HT1080 (cell line): ENCODE results near the gene AQP7. TPM values are rescaled to one million over a fixed set of nuclear protein-coding genes. Genes with fewer than 3 reads are reported as not detected.
"Not testable (repeated sequence)": the region's sequence is repeated elsewhere in the genome, so short reads cannot be mapped to it uniquely, and the experiment has no call there.

ENCODE experiments used
- DNase-seq: peaks from one replicate; pipeline ENCODE4 v3.0.0-alpha.2; 2015; ENCODE audit warnings: low read depth
- polyA plus RNA-seq, 2 experiments: library from polyadenylated mRNA; depleted of rRNA; stranded (reverse); fragments of >200 nt; gene quantifications; 2 replicates each; pipeline ENCODE4 v1.2.3, GENCODE V29; 2015
- total RNA-seq: library from RNA; depleted of rRNA; stranded (reverse); fragments of >200 nt; shearing (Covaris generic); gene quantifications from 2 replicates; pipeline ENCODE4 v1.2.3, GENCODE V29; 2014; rRNA removed

AQP7 gene
- total RNA-seq, result not detected in 2 replicates
- polyA plus RNA-seq (2015; cell fraction: cytosol; rRNA removed), result not detected in 2 replicates
- polyA plus RNA-seq (2015; cell fraction: nucleus; rRNA removed), result not detected in 2 replicates

- DNase-seq, result not testable (repeated sequence)
These were observed at the start of gene AQP7 for GRCh38 chr9:33402371-33402770. AQP7 (minus strand) TSS chr9:33402568; CDS start chr9:33401262, 1,306 bp downstream.

- no peak for DNase-seq
These were observed 48.3 kb upstream of the AQP7 start for GRCh38 chr9:33450621-33451146.

GRCh38 chr9:33449715-33450114 is 47.3 kb upstream of the AQP7 start:
- DNase-seq, result no peak

- no peak for DNase-seq
These were observed 45.6 kb upstream of the AQP7 start for GRCh38 chr9:33447799-33448553.

- DNase-seq, result peak; percentile 73
These were observed 44.8 kb upstream of the AQP7 start, which contains the start of gene AQP3 for GRCh38 chr9:33446946-33447798. AQP3 (minus strand) TSS chr9:33447593; CDS start chr9:33447530, 63 bp downstream.

GRCh38 chr9:33446240-33446945 is 44.0 kb upstream of the AQP7 start:
- no peak for DNase-seq

- no peak for DNase-seq
These were observed 43.2 kb upstream of the AQP7 start for GRCh38 chr9:33445389-33446239.

- no peak for DNase-seq
These were observed 41.2 kb upstream of the AQP7 start for GRCh38 chr9:33443464-33444154.

GRCh38 chr9:33443047-33443446 is 40.7 kb upstream of the AQP7 start:
- no peak for DNase-seq

GRCh38 chr9:33442125-33442524 is 39.8 kb upstream of the AQP7 start:
- DNase-seq, result no peak

- DNase-seq, result no peak
These were observed 38.2 kb upstream of the AQP7 start for GRCh38 chr9:33440609-33441008.

- no peak for DNase-seq
These were observed 37.8 kb upstream of the AQP7 start for GRCh38 chr9:33440204-33440603.

- no peak for DNase-seq
These were observed 37.4 kb upstream of the AQP7 start for GRCh38 chr9:33439731-33440130.

- no peak for DNase-seq
These were observed 36.7 kb upstream of the AQP7 start for GRCh38 chr9:33438926-33439680.

GRCh38 chr9:33437898-33438297 is 35.5 kb upstream of the AQP7 start:
- DNase-seq, result no peak

GRCh38 chr9:33437205-33437604 is 34.8 kb upstream of the AQP7 start:
- DNase-seq, result no peak

- no peak for DNase-seq
These were observed 34.1 kb upstream of the AQP7 start for GRCh38 chr9:33436445-33436844.

- no peak for DNase-seq
These were observed 33.5 kb upstream of the AQP7 start for GRCh38 chr9:33435821-33436277.
